Large intestine (tissue), 12 donors: ENCODE results near the gene NPL. TPM values are rescaled to one million over a fixed set of nuclear protein-coding genes. Genes with fewer than 3 reads are reported as not detected.
A peak's percentile ranks its signal among the peaks of the same experiment; 100 is the strongest.

ENCODE experiments used
- DNase-seq, 2 donors: peaks; one replicate each; pipeline versions ENCODE4 v3.0.0 to v3.0.0-alpha.2; 2013
- H3K27ac ChIP-seq: one replicate; pipeline ENCODE4 v1.5.1; 2013; ENCODE audit warnings: low read length
- H3K27me3 ChIP-seq: 2 replicates; pipeline ENCODE4 v1.6.1; 2013; ENCODE audit warnings: low read length; ENCODE audit not compliant: control insufficient read depth, insufficient read depth
- H3K36me3 ChIP-seq: 2 replicates; pipeline ENCODE4 v1.6.1; 2013; ENCODE audit warnings: low read length; ENCODE audit not compliant: control insufficient read depth, insufficient read depth
- H3K4me1 ChIP-seq: one replicate; pipeline ENCODE4 v1.6.1; 2013; ENCODE audit warnings: low read length; ENCODE audit not compliant: control insufficient read depth, insufficient read depth
- H3K4me3 ChIP-seq: one replicate; pipeline ENCODE4 v1.5.1; 2013; ENCODE audit warnings: low read length
- H3K9me3 ChIP-seq: one replicate; pipeline ENCODE4 v1.6.1; 2013; ENCODE audit warnings: mild to moderate bottlenecking, low read depth, low read length, moderate library complexity; ENCODE audit not compliant: control insufficient read depth
- WGBS: methylation state at CpG from one replicate; pipeline ENCODE4 v1.1.5; 2013; ENCODE audit warnings: low lambda C conversion rate; ENCODE audit not compliant: insufficient coverage; 5-methylcytosine and 5-hydroxymethylcytosine counted together
- long read RNA-seq, 11 donors: transcript quantifications; one replicate each; lab custom pipeline, GENCODE V29; 2026
- polyA plus RNA-seq: library from polyadenylated mRNA; unstranded; fragments of 120-200 nt; gene quantifications from one replicate; pipeline ENCODE4 v1.2.1, GENCODE V29; 2013

Gene NPL, protein sequence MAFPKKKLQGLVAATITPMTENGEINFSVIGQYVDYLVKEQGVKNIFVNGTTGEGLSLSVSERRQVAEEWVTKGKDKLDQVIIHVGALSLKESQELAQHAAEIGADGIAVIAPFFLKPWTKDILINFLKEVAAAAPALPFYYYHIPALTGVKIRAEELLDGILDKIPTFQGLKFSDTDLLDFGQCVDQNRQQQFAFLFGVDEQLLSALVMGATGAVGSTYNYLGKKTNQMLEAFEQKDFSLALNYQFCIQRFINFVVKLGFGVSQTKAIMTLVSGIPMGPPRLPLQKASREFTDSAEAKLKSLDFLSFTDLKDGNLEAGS
- 28.0 TPM for polyA plus RNA-seq
- long read RNA-seq, donor 1, partial matches to known transcripts = 0 of 1 reads
- long read RNA-seq, donor 1, other reads (novel, unspliced or antisense) = 0 of 1 reads
- long read RNA-seq, donor 2, partial matches to known transcripts = 0 of 19 reads
- long read RNA-seq, donor 2, other reads (novel, unspliced or antisense) = 16 of 19 reads
- long read RNA-seq, donor 3 = 0 reads
- long read RNA-seq, donor 4 = 0 reads
- long read RNA-seq, donor 5 = 0 reads
- long read RNA-seq, donor 6, partial matches to known transcripts = 7 of 13 reads
- long read RNA-seq, donor 6, other reads (novel, unspliced or antisense) = 5 of 13 reads
- long read RNA-seq, donor 7, partial matches to known transcripts = 0 of 1 reads
- long read RNA-seq, donor 7, other reads (novel, unspliced or antisense) = 0 of 1 reads
- long read RNA-seq, donor 8, partial matches to known transcripts = 10 of 11 reads
- long read RNA-seq, donor 8, other reads (novel, unspliced or antisense) = 0 of 11 reads
- long read RNA-seq, donor 9, partial matches to known transcripts = 0 of 9 reads
- long read RNA-seq, donor 9, other reads (novel, unspliced or antisense) = 6 of 9 reads
- long read RNA-seq, donor 10, partial matches to known transcripts = 0 of 1 reads
- long read RNA-seq, donor 10, other reads (novel, unspliced or antisense) = 0 of 1 reads
- long read RNA-seq, donor 11, partial matches to known transcripts = 6 of 18 reads
- long read RNA-seq, donor 11, other reads (novel, unspliced or antisense) = 8 of 18 reads

DNA sequence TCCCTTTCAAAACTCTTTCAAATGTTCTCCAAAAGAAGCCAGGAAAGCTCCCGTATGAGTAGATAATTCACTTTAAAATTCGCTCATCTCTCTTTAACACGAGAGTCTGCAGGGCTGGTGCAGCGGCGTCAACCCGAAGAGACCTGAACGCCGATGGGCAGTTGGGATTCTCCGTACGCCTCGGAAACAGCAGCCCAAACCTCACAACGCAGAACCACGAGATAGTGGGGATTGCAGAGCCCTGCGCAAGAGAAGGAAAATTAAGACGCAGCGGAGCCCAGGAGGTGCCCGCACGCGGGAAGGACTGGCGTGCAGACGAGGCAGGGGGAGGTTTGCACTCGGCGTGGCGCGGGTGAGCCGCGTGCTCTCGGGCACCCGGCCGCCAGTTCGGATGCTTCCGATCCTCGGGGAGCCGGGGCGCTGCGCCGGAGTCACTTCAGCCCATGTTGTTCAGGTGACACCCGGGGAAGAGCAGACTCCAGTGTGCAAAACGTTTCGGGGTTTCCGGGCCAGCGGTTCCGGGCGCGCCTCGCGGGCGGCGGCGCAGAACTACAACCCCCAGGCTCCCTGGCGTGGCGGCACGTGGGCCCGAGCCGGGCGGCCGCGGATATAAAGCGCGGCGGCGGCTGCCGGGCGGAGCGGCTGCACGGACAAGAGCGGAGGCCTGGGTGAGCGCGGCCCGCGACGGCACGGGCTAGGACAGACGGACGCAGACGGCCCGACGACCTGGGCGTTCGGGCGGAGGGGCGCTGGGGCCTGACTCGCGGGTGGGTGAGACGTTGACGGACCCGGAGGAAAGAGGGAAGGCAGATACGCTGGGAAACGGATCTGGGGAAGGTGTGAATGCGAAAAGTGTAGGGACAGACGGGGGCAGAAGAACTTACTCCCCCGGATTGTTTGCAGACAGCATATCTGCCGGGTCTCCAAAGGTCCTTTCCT, at the start of gene NPL:
Gene NPL, plus strand, starts transcription at position 636 of the 939 bp plus-strand sequence. CDS start 4,599 bp downstream, outside the sequence.
- peaks cover 22% of the 10 kb centered on the region for H3K27me3 ChIP-seq
- H3K9me3 ChIP-seq = no peaks in the 10 kb centered on the region
- H3K4me3 ChIP-seq = peak within 1 kb of the TSS; percentile 63
- peak; percentile 76 to 88 for DNase-seq
- H3K4me1 ChIP-seq = peaks cover 7% of the 10 kb centered on the region
- 0% methylated on average over 2 of the region's 93 CpGs for WGBS
- no peaks in the 10 kb centered on the region for H3K36me3 ChIP-seq
- peak within 1 kb of the TSS; percentile 8 for H3K27ac ChIP-seq

- peaks cover 2% of the 10 kb centered on the region for H3K9me3 ChIP-seq
- no peak overlapping the region for H3K27ac ChIP-seq
- no peak overlapping the region for H3K4me3 ChIP-seq
- no peaks in the 10 kb centered on the region for H3K36me3 ChIP-seq
- WGBS = no CpG with 5 or more reads among the region's 1 CpG
- DNase-seq = no peak
- no peaks in the 10 kb centered on the region for H3K4me1 ChIP-seq
- peaks cover 2% of the 10 kb centered on the region for H3K27me3 ChIP-seq
Measured at GRCh38 chr1:182740120-182740519, 49.5 kb upstream of the NPL start.

DNA sequence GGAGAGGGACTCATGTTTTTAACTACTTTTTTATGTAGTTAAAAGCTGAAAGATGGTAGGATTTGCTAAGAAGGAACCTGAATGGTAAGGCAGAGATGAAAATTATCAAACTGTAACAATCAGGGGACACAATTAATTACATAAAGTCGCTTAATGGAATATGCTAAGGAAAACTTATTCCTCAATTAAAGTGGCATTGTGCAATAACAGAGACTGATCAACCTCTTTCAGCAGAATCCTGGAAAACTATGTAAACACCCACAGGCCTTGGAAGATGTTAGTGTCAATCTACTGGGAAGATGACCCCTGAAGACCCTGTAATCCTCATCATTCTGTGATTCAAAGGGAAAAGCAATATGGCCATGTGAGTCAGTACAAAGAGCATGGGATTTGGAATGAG, 46.8 kb upstream of the NPL start:
- no peak for DNase-seq
- Histone ChIP-seq H3K4me3 (no peak overlapping the region), H3K9me3 (peaks cover 2% of the 10 kb centered on the region), H3K27ac (no peak overlapping the region), H3K36me3 (no peaks in the 10 kb centered on the region), H3K27me3 (peaks cover 5% of the 10 kb centered on the region), H3K4me1 (no peaks in the 10 kb centered on the region)
- no CpG with 5 or more reads among the region's 1 CpG for WGBS

DNA sequence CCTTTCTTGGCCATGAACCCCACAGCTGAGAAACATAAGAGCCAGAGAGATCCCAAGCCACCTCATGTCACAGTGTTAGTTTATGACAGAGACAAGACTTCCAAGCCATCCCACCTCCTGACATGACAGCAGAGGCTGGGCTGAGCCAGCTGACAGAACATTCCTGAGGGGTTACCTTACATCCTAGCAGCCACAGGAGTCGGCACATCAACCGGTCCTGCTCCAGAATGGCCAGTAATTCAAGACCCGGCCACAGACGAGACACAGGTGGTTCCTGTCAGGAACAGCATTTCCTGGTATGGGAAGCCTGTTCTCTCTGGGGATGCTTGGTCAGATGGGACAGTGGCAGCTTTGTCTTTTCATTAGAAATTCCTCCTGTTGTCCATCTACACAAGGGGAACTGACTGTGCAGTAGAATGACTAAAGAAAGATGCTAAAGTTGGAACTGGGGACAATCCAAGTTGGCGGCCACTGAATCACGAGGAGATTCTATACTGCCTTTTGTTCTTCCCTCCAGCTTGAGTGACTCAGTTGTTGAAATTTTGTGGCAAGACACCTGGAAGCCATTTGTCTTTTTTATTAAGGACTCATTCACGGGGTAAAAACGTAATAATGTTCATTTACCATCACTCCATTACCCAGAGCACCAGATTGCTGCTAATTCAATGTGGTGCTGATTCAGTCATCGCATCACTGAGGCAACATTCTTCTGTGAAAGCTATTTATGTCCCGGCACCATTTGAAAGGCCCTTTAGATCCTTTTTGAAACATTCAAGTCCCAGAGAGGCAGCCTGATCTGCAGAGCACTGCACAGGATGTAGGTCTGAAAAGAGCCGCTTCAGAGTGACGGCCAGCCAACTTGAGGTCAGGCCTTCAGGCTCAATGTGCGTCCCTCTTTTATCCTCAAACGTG, 37.2 kb upstream of the NPL start:
- peaks cover 7% of the 10 kb centered on the region for H3K27me3 ChIP-seq
- no peak for DNase-seq
- no peak overlapping the region for H3K4me3 ChIP-seq
- no peaks in the 10 kb centered on the region for H3K9me3 ChIP-seq
- H3K27ac ChIP-seq = no peak overlapping the region
- 96% methylated on average over 5 of the region's 14 CpGs for WGBS
- H3K36me3 ChIP-seq = no peaks in the 10 kb centered on the region
- peaks cover 9% of the 10 kb centered on the region for H3K4me1 ChIP-seq

DNA sequence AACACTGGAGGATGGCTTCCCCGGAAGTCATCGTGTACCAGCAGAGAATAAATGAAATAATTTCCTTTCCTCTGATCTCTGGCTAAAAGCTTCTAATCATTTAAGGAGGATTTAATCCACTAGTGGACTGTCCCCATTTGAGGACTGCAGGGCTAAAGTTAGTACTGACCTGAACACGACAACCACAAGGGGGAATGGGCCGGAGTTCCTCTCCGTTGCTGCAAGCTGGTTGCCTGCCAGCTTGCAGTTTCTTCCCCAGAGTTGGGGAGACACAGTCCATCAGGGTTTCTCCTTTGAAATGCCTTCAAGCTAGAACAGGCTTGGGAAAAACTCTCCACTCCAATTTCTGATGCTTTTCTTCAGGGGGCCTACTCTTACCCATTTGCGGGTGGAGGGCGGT, 35.5 kb upstream of the NPL start:
- DNase-seq = peak in 1 of 2 donors; percentile 34
- 40% methylated on average over 3 of the region's 7 CpGs for WGBS
- Histone ChIP-seq H3K4me1 (peaks cover 9% of the 10 kb centered on the region), H3K4me3 (no peak overlapping the region), H3K27ac (no peak overlapping the region), H3K27me3 (peaks cover 7% of the 10 kb centered on the region), H3K9me3 (no peaks in the 10 kb centered on the region), H3K36me3 (no peaks in the 10 kb centered on the region)

DNA sequence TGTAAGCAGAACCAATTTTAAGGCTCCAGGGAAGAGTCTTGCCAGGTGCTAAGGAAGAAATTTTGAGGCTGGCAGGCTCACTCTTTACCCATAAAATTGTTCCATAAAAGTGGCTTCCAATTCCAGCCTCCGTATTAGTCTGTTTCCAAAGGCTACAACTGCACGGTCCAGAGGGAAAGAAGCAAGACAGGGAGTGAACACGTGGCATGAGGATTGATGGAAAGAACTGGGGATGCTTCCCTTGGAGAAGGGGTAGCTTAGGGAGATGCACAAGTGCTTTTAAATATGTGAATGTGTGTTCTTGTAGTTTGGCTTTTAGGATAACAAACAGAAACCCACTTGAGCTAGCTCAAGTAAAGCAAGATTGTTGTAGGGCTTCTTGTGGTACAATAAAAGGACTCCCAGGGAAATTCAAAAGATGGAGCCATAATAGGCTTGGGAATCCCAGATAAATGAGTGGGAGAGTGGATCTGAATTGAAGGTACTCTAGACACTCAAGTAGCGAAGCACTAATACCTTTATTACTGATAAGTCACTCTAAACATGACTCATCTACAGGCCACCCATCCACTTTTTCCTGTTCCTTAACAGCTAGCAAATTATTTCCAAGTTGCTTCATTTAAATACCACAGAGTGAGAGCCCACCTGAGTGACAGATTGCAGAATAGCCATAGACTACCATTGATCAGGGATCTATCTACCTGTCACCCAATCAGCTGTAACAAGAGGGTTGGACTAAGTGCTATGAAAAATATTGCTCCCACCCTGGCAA, 34.8 kb upstream of the NPL start:
- Histone ChIP-seq H3K4me3 (no peak overlapping the region), H3K27ac (no peak overlapping the region), H3K4me1 (peaks cover 9% of the 10 kb centered on the region), H3K36me3 (no peaks in the 10 kb centered on the region), H3K27me3 (peaks cover 7% of the 10 kb centered on the region), H3K9me3 (no peaks in the 10 kb centered on the region)
- peak in 1 of 2 donors; percentile 45 for DNase-seq
- 100% methylated on average over 1 of the region's 4 CpGs for WGBS

DNA sequence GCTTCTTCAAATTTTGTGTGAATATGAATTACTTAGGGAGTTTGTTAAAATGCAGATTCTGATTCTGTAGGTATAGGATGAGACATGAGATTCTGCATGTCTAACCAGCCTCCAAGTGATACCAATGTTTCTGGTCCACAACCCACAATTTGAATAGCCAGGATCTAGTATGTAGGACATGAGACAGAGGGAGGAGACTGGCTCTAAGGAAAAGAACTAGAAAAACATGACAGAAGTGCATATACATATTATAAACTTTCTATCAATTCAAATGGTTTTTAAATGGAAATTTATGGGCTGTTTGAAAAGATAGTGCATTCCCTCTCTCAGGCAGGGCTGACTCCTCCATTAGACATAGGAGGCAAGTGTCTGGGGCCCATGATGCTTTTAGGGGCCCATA, 33.9 kb upstream of the NPL start:
- H3K27me3 ChIP-seq = peaks cover 7% of the 10 kb centered on the region
- H3K4me3 ChIP-seq = no peak overlapping the region
- H3K36me3 ChIP-seq = no peaks in the 10 kb centered on the region
- no peaks in the 10 kb centered on the region for H3K9me3 ChIP-seq
- no peak overlapping the region for H3K27ac ChIP-seq
- no peak for DNase-seq
- H3K4me1 ChIP-seq = peaks cover 9% of the 10 kb centered on the region

DNA sequence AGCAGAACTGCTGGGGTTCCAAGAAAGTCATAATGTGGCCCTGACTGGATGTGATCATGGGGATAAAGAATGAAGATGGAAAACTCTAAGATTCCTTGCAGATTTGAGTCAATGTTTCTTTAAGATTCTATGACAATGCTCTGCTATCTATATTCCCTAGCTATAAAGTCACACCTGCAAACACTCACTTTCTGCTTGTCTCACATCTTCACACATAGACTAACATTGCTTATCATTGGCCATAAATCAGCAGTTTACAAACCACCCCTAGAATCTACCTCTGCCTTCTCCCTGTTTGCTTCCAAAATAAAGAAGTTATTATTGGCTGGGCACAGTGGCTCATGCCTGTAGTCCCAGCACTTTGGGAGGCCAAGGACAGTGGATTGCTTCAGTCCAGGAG, 33.1 kb upstream of the NPL start:
- no peaks in the 10 kb centered on the region for H3K9me3 ChIP-seq
- H3K36me3 ChIP-seq = no peaks in the 10 kb centered on the region
- peaks cover 9% of the 10 kb centered on the region for H3K4me1 ChIP-seq
- no peak overlapping the region for H3K27ac ChIP-seq
- no peak overlapping the region for H3K4me3 ChIP-seq
- peak in 1 of 2 donors; percentile 43 for DNase-seq
- peaks cover 5% of the 10 kb centered on the region for H3K27me3 ChIP-seq
